HEK293T (cell line): Measurements from ENCODE around the gene MYL5.
"Not testable (repeated sequence)": the region's sequence is repeated elsewhere in the genome, so short reads cannot be mapped to it uniquely, and the experiment has no call there.

ENCODE experiments used
- CTBP1 ChIP-seq: fragments of 450-650 bp; IDR thresholded peaks from 2 replicates; pipeline ENCODE4 v1.6.1; 2016; ENCODE audit warnings: borderline replicate concordance
- FOXM1 ChIP-seq: fragments of 450-650 bp; IDR thresholded peaks from 2 replicates; pipeline ENCODE4 v1.6.1; 2017; ENCODE audit warnings: mild to moderate bottlenecking, borderline replicate concordance
- LEF1 ChIP-seq: fragments of 450-650 bp; IDR thresholded peaks from 2 replicates; pipeline ENCODE4 v1.6.1; 2017; ENCODE audit warnings: mild to moderate bottlenecking, borderline replicate concordance
- NFRKB ChIP-seq: fragments of 450-650 bp; IDR thresholded peaks from 2 replicates; pipeline ENCODE4 v1.6.1; 2016; ENCODE audit warnings: mild to moderate bottlenecking, moderate library complexity
- SUZ12 ChIP-seq: fragments of 450-650 bp; IDR thresholded peaks from 2 replicates; pipeline ENCODE4 v1.6.1; 2016; ENCODE audit warnings: mild to moderate bottlenecking
- ZNF384 ChIP-seq: fragments of 450-650 bp; IDR thresholded peaks from 2 replicates; pipeline ENCODE4 v1.6.1; 2016

GRCh38 chr4:730946-731904 is 56.9 kb downstream of the MYL5 start:
- TF ChIP-seq FOXM1, CTBP1, ZNF384, LEF1, NFRKB, SUZ12: not testable (repeated sequence)
